Esophagus squamous epithelium (tissue), 5 donors: ENCODE results near the gene AK2. TPM values are rescaled to one million over a fixed set of nuclear protein-coding genes. Genes with fewer than 3 reads are reported as not detected.

ENCODE experiments used
- DNase-seq: peaks from one replicate; lab custom pipeline; 2025; lab: John Stamatoyannopoulos, UW
- H3K27ac ChIP-seq, 4 donors: fragments of 200-600 bp; sonication (generic); one replicate each; pipeline ENCODE4 v1.5.1; 2016 to 2019; ENCODE audit warnings: mild to moderate bottlenecking in 1 of 4
- H3K27me3 ChIP-seq, 4 donors: fragments of 200-600 bp; sonication (generic); 1 replicate in 3 of 4; 2 replicates in 1 of 4; pipeline versions ENCODE4 v1.5.1 to v1.6.0; 2017 to 2021; ENCODE audit warnings: antibody characterized with exemption in 1 of 4
- H3K36me3 ChIP-seq, 3 donors: fragments of 200-600 bp; sonication (generic); one replicate each; pipeline ENCODE4 v1.5.1; 2016 to 2019
- H3K4me1 ChIP-seq, 3 donors: fragments of 200-600 bp; sonication (generic); one replicate each; pipeline ENCODE4 v1.5.1; 2017 to 2019
- H3K4me3 ChIP-seq, 4 donors: fragments of 200-600 bp; sonication (generic); 1 replicate in 3 of 4; 2 replicates in 1 of 4; pipeline ENCODE4 v1.5.1; 2016 to 2019; ENCODE audit warnings: mild to moderate bottlenecking in 2 of 4, moderate library complexity in 1 of 4
- H3K9me3 ChIP-seq, 3 donors: fragments of 200-600 bp; sonication (generic); one replicate each; pipeline ENCODE4 v1.5.1; 2016 to 2019
- CTCF ChIP-seq, 6 experiments: fragments of 450-650 bp in 4 of 6; fragments of 200-600 bp in 2 of 6; sonication (generic) in 2 of 6; IDR thresholded peaks; one replicate each; pipeline ENCODE4 v1.5.1; 2016 to 2019; ENCODE audit warnings: antibody characterized with exemption in 6 of 6, mild to moderate bottlenecking in 4 of 6, moderate library complexity in 4 of 6
- POLR2A ChIP-seq, 4 donors: fragments of 450-650 bp; IDR thresholded peaks; one replicate each; pipeline ENCODE4 v1.6.1; 2017; ENCODE audit warnings: antibody characterized with exemption in 4 of 4, mild to moderate bottlenecking in 4 of 4, moderate library complexity in 3 of 4
- WGBS, 2 donors: methylation state at CpG; one replicate each; pipeline ENCODE4 v1.1.5; 2018; 5-methylcytosine and 5-hydroxymethylcytosine counted together
- intact Hi-C: fragments of 100-400 bp; cut with DNase I; formaldehyde crosslinking; loops from one replicate; pipeline ENCODE4 v1.15.0; 2022
- total RNA-seq, 4 donors: library from RNA; depleted of rRNA; stranded (reverse); fragments of >200 nt; gene quantifications; one replicate each; pipeline ENCODE4 v1.1.0, GENCODE V29; 2016
- donor health status: DM: yes; HTN: yes; CAD: no.

Gene AK2
- total RNA-seq, 4 donors from 2014 or later: 126 to 167 (median 151) TPM

DNA sequence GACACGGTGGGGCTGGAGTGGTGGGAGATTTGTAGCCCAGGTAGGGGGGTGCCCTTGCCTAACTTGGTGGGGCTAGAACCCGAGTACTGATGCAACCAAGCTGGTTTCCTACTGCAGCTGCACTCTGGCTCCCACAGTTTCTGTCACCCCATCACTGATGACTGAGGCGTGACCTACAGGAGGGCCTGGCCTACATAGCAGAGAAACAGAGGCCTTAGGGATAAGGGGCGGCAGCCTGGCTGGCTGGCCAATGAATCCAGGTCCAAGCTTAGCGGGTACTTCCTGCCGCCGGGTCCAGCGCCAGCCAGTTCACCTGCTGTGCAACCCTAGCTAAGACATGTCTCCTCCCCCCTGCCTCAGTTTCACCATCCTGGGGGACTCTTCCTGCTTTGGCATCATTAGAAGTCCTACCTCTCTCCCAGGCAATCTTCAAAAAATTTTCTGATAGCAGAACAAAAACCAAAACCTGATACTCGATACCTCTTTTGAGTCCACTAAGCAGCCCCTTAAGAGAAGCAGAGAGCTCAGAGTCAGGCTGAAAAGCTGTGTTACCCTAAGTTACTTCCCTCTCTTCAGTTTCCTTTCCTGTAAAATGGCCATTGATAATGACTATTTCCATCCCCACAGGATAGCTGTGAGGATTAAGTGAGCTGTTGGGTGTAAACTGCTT is 44.7 kb downstream of the AK2 start:
- no peak for TF ChIP-seq POLR2A (IDR thresholded peaks at IDR 0.05)
- Histone ChIP-seq H3K27me3 (peaks cover 0 to 14% (median 0%) of the 10 kb centered on the region in 4 donors), H3K27ac (peak overlapping the region; percentile 74 to 90 (median 82)), H3K36me3 (no peaks in the 10 kb centered on the region), H3K4me3 (no peak overlapping the region), H3K4me1 (peaks cover 32 to 59% (median 46%) of the 10 kb centered on the region in 3 donors), H3K9me3 (no peaks in the 10 kb centered on the region)
- no peak for DNase-seq
- intact Hi-C loops: no loop called here
- WGBS, 2 donors: 59 to 60% methylated on average over 1 to 4 of the region's 9 CpGs

DNA sequence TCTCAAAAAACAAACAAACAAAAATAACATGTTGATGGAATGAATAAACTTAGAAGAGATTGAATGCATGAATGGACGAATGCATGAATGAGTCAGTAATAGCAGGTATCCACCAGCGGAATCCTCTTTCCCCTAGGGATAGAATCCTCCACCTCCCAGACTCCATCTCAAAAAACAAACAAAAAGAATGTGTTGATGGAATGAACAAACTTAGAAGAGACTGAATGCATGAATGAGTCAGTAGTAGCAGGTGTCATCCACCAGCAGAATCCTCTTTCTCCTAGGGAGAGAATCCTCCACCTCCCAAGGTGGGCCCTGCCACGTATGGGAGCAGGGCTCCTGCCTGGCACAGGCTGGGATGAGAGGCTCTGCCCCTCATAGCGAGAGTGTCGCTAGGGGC is 45.3 kb downstream of the AK2 start:
- DNase-seq: no peak
- Histone ChIP-seq H3K27ac (peak overlapping the region; percentile 74 to 90 (median 82)), H3K4me1 (peaks cover 32 to 58% (median 46%) of the 10 kb centered on the region in 3 donors), H3K27me3 (peaks cover 0 to 14% (median 0%) of the 10 kb centered on the region in 4 donors), H3K9me3 (no peaks in the 10 kb centered on the region), H3K4me3 (no peak overlapping the region), H3K36me3 (no peaks in the 10 kb centered on the region)
- TF ChIP-seq POLR2A (IDR thresholded peaks at IDR 0.05) (no peak), CTCF (IDR thresholded peaks at IDR 0.05) (no peak)
- intact Hi-C loops: no loop called here
- 51 to 69% methylated on average over 4 to 5 of the region's 5 CpGs for WGBS, 2 donors

- no peak for TF ChIP-seq POLR2A (IDR thresholded peaks at IDR 0.05)
- TF ChIP-seq CTCF (IDR thresholded peaks at IDR 0.05): no peak
- DNase-seq: no peak
- H3K9me3 ChIP-seq: no peaks in the 10 kb centered on the region
- 56 to 76% methylated on average over 5 of the region's 5 CpGs for WGBS, 2 donors
- intact Hi-C loops: no loop called here
- H3K4me3 ChIP-seq: no peak overlapping the region
- peaks cover 32 to 58% (median 46%) of the 10 kb centered on the region in 3 donors for H3K4me1 ChIP-seq
- H3K36me3 ChIP-seq: no peaks in the 10 kb centered on the region
- H3K27me3 ChIP-seq: peaks cover 0 to 14% (median 0%) of the 10 kb centered on the region in 4 donors
- H3K27ac ChIP-seq: peak overlapping the region; percentile 7 to 82 (median 58)
These were observed 45.8 kb downstream of the AK2 start for GRCh38 chr1:32990887-32991286.

DNA sequence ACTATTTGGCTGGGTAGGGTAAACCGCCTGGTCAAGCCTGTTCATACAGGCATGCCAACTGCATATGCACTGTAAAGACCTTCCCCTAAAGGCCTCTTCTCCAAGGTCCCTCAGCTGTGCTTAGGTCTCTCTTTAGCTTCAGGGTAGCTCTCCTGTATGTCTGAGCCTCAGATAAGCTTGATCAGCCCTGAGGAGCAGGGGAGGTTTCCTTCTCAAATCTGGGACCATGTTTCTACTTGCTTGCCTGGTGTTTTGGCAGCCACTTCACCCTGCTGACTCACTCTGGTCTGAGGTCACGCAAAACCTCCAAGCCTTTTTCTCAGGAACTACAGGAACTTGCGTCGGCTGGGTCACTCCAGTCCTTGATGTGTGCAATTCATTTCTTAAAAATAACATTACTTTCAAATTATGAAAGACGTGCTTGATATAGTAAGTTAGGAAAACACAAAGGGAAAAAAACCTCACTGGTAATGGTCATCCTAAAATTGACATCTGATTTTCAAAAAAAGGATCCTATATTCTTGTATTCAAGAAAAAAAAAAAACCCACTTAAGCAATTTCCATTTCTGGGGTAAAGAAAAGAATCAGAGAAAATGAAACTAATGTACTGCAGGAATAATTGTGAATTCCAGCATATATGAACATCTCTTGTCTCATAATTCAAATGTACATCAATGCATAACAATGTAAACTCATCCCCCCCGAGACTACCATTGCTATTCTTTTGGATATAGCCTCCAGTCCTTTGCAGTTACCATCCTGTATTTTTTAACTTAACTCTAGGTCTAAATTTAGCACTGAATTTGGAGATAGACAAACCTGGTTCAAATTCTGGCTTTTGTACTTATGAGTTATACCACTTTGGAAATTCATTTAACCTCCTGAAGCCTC is 47.3 kb downstream of the AK2 start:
- Histone ChIP-seq H3K4me3 (no peak overlapping the region), H3K27me3 (peaks cover 0 to 16% (median 0%) of the 10 kb centered on the region in 4 donors), H3K9me3 (no peaks in the 10 kb centered on the region), H3K27ac (peak overlapping the region; percentile 54 to 88 (median 76)), H3K36me3 (no peaks in the 10 kb centered on the region), H3K4me1 (peaks cover 32 to 69% (median 56%) of the 10 kb centered on the region in 3 donors)
- TF ChIP-seq CTCF (IDR thresholded peaks at IDR 0.05) (no peak), POLR2A (IDR thresholded peaks at IDR 0.05) (no peak)
- WGBS, 2 donors: 22 to 27% methylated on average over 6 of the region's 6 CpGs
- intact Hi-C loops: no loop called here
- no peak for DNase-seq

DNA sequence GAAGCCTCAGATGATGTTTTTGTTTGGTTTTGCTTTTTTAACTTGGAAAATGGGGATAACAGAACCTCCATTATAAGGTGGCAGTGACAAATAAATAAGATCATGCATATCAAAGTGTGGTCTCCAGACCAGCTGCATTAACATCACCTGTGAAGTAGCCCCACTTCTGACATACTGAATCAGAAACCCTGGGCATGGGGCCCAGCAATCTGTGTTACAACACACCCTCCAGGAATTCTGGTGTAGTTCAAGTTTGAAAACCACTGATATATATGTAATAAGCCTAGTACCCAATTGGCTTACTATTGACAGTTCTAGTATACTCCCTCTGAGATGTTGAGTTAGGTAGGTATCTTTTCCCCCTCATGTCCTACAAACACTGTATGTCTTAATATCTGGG is 48.0 kb downstream of the AK2 start:
- TF ChIP-seq CTCF (IDR thresholded peaks at IDR 0.05): no peak
- no peak for TF ChIP-seq POLR2A (IDR thresholded peaks at IDR 0.05)
- Histone ChIP-seq H3K9me3 (no peaks in the 10 kb centered on the region), H3K27me3 (peaks cover 0 to 12% (median 0%) of the 10 kb centered on the region in 4 donors), H3K4me3 (no peak overlapping the region), H3K27ac (peak overlapping the region; percentile 54 to 88 (median 76)), H3K4me1 (peaks cover 32 to 74% (median 59%) of the 10 kb centered on the region in 3 donors), H3K36me3 (no peaks in the 10 kb centered on the region)
- intact Hi-C loops: no loop called here
- no peak for DNase-seq
